NCI-H146 (cell line): Measurements from ENCODE around the gene ADORA3.

Experiments used
- DNase-seq: peaks from one replicate; lab custom pipeline; 2025; lab: John Stamatoyannopoulos, UW

Gene ADORA3

GRCh38 chr1:111474521-111474920, 28.9 kb downstream of the ADORA3 start:
- no peak for DNase-seq

- no peak for DNase-seq
Observed at GRCh38 chr1:111474106-111474505, 29.3 kb downstream of the ADORA3 start.

GRCh38 chr1:111471538-111471937, 31.9 kb downstream of the ADORA3 start:
- DNase-seq: no peak

- DNase-seq: no peak
Observed at GRCh38 chr1:111471012-111471411, 32.4 kb downstream of the ADORA3 start.

GRCh38 chr1:111470596-111470995, 32.8 kb downstream of the ADORA3 start:
- no peak for DNase-seq

GRCh38 chr1:111469539-111469938, 33.9 kb downstream of the ADORA3 start:
- no peak for DNase-seq

GRCh38 chr1:111468717-111469100, 34.7 kb downstream of the ADORA3 start:
- DNase-seq: no peak

GRCh38 chr1:111467865-111468716, 35.3 kb downstream of the ADORA3 start:
- DNase-seq: no peak

GRCh38 chr1:111466480-111466879, 37.0 kb downstream of the ADORA3 start:
- DNase-seq: no peak

- DNase-seq: no peak
Observed at GRCh38 chr1:111465754-111466153, 37.7 kb downstream of the ADORA3 start.

- no peak for DNase-seq
Observed at GRCh38 chr1:111463029-111463683, 40.3 kb downstream of the ADORA3 start.

- no peak for DNase-seq
Observed at GRCh38 chr1:111462370-111463028, 40.9 kb downstream of the ADORA3 start.

- DNase-seq: no peak
Observed at GRCh38 chr1:111461765-111462164, 41.7 kb downstream of the ADORA3 start.

- no peak for DNase-seq
Observed at GRCh38 chr1:111455642-111456031, 47.8 kb downstream of the ADORA3 start.

GRCh38 chr1:111454859-111455641, 48.4 kb downstream of the ADORA3 start:
- DNase-seq: no peak

- no peak for DNase-seq
Observed at GRCh38 chr1:111453706-111454105, 49.7 kb downstream of the ADORA3 start.

- DNase-seq: no peak
Observed at GRCh38 chr1:111452581-111452980, 50.9 kb downstream of the ADORA3 start.

- no peak for DNase-seq
Observed at GRCh38 chr1:111450185-111450584, 53.2 kb downstream of the ADORA3 start.

- no peak for DNase-seq
Observed at GRCh38 chr1:111449703-111450017, 53.8 kb downstream of the ADORA3 start.
